GM12874 (cell line): ENCODE data around the gene DLEC1.

Experiments
- TF ChIP-seq, protein P1 (sequence below): IDR thresholded peaks from 2 replicates; pipeline ENCODE4 v1.5.1; 2011; ENCODE audit warnings: low read depth, mild to moderate bottlenecking, control low read depth, low read length, moderate library complexity; ENCODE audit not compliant: insufficient read depth

DLEC1 gene

DNA sequence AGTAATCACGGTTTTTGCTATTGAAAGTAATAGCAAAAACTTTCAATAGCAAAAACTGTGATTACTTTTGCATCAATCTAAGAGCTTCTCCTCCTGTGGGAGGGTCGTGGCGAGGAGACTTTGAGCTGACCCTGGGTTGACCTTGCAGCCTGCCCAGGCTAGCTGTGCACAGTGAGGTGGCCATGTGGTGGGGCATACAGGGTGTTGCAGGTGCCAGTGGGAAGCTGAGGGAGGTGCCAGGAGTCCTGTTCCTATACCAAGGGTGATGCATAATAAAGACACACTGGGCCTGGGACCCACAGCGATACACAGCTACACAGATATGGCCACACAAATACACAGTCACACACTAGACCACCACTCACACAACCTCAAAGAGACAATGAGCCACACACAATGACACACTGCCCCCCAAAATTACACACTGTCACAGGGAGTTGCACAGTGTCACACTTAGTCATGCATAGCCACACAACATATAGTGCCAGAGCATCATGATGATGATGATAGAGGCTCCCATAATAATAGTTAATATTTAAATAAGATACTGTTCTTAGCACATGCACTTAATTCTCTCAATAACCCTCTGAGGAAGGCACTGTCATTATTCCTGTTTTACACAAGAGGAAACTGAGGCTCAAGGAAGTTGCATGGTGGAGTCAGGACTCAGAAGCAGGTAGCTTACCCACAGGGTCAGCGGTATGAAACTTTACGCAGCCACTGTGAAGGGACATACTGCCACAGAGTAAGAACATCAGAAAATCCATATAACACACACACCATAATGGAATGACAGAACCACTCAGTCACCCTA, 15.9 kb upstream of the DLEC1 start:
- TF ChIP-seq, protein P1, sequence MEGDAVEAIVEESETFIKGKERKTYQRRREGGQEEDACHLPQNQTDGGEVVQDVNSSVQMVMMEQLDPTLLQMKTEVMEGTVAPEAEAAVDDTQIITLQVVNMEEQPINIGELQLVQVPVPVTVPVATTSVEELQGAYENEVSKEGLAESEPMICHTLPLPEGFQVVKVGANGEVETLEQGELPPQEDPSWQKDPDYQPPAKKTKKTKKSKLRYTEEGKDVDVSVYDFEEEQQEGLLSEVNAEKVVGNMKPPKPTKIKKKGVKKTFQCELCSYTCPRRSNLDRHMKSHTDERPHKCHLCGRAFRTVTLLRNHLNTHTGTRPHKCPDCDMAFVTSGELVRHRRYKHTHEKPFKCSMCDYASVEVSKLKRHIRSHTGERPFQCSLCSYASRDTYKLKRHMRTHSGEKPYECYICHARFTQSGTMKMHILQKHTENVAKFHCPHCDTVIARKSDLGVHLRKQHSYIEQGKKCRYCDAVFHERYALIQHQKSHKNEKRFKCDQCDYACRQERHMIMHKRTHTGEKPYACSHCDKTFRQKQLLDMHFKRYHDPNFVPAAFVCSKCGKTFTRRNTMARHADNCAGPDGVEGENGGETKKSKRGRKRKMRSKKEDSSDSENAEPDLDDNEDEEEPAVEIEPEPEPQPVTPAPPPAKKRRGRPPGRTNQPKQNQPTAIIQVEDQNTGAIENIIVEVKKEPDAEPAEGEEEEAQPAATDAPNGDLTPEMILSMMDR: no peak

DNA sequence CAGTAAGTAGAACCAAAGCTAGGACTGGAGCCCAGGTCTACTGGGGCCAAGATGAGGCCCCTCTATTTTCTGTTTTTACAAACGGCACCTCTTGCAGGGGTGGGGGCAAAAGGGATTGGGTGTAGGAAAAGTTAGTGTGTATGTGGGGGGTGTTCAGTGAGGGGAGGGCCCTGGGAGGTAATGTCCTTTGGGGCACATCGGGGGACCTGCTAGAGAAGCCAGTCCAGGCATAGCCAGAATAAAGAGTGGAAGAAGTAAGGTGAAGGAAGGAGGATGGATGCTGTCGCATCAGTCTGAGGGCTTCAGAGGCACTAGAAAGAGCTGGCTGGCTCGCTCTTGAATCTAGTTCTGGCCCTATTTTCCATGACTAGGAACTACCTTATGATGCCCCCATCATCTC, 12.2 kb upstream of the DLEC1 start:
- TF ChIP-seq, protein P1: no peak

DNA sequence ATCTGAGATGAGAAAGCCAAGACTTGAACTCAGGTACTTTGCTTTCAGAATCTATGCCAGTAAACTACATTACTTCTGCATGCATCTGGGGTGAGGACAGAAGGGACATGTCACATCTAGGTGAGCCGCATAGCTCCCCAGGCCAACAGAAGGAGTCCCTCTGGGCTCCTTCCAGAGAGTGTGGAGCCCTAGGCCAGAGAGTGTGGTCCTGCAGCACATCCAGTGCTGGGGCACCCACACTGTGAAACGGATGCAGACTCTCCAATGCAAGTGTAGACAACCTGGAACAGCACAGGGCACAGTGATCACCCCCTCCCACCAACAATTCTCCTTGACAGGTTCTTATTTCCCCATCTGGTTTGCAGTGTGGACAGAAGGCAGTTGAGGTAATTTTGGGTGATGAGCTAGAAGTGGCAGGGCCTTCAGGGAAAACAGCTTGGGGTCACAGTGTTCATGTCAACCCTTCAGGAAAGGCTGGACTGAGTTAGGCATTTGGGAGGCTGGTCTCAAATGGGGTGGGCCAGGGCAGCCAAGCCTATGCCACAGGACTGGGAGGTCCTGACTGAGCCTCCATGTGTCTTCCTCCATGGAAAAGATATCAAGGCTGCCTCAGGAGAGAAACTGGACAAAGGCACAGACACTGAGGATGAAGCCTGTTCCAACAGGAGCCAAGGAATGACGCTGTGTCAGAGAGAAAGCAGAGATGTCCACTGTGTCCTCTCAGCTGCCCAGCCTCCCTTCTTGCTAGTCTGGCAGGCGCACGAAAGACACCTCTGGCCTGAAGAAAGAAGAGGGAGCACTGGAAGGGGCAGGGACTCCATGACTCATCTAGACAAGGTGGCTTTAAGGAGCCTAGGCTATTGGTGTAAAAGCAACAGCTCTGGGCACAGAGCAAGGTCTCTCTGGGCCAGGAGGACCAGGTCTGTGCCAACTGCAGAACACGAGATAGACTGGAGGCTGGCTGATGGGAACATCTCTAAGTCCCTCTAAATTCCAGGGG, 11.2 kb upstream of the DLEC1 start:
- TF ChIP-seq, protein P1: no peak

DNA sequence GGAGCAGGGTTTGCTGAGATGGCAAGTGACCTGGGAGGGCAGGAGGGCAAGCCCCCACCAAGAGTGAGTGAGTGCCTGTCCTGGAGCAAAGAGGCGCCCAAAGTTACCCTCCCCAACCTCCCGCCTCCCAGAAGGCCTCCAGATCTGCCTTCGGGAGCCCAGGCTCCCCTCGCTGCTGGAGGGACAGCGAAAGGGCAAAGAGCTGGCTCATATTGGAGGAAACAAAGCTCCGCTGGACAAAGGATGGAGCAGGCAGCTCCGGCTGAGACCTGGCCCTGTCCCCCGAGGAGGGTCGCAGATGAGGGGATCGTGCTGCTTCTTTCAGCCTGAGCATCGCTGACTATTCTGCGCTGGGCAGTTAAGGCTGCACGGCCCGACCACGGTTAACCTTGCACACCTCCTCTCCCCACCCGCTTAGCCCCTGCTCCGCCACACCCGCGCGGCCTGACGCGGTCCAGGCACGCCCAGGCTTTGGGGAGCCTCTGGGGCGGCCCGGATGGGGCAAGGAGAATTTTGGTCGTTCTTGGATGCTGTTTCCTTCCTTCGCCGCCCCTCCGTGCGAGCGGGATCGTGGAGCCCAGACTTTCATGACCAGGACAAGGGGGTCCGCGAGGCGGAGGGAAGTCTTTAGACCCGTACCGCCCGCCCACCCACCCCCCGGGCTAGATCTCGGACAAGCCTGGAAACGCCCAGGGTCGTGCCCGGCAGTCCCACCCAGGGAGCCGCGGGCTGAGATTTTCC, 10.2 kb upstream of the DLEC1 start:
- TF ChIP-seq, protein P1: no peak

DNA sequence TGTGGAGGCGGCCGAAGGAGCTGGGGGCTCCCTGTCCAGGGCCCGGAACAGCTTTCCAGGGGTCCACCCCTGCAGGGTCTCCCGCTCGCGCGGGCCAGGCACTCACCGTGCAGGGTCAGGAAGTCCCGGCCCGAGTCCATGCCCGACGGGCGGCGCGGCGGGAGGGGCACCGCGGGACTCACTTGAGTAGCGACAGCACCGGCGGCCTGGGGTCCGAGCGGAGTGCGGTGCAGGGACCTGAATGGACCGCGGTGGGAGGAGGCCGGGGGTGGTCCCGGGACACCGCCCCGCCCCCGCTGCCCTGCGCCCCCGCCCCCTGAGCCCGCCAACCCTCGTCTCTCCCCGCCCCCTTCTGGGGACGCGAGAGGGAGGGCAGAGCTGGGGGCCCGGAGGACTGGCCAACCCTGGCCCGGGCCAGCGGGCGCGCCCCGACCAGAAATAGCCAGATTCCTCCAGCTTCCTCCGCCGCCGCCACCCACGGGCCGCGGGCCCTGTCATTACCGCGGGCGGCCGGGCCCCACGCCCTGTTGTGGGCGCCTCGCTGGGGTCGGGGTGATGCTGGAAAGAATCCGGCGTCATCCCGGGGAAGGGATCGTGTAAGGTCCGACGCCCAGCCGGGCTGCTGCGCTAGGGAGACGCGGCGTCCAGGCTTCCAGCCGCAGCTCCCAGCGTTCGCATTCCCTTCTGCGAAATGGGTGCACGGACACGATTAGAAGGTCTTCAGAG, 9.4 kb upstream of the DLEC1 start, which contains the start of gene PLCD1:
TSS of gene PLCD1 (minus strand) at position 243 of the 726 bp plus-strand sequence. CDS start at position 140, 103 bp downstream.
- TF ChIP-seq, protein P1: no peak

DNA sequence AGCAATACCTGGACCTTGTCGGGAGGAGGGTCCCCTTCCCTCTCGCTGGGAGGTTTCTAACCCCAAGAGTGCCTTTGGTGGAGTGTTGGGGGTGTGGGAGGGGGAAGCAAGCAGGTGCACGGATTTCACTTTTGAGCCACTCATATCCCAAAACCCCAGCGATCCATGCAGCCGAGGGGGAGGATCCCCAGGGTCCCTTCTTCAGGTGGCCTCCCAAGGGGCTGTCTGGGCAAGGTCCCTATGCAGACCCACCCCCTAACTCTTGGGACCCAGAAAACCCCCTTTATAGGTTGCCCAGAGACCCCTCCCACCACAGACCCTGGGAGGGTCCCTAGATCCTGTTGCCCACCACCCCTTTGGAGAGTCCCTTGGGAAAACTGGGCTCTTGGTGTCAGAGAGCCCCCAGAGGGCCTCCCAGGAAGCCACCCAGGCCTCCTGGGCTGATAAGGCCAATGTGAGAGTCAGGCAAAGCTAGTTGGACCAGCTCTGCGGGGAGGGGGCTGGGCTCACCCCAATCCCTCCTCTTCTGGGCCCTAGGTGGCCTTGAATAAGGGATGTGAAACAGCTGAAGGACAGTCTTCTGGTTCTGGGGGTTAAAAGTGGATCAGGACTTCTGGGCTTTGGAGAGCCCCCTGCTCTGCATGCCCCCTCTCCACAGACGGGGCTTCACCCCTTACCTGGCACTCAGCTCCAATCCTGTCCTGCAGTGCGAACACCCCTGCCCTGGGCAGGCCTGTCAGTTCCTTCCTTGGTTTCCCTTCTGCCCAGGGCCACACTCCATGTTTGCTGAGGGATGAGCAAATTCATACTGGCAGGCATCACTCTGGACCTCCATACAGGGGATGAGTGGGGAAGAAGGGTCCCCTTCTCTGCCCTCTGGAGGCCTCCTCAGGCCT, 8.6 kb upstream of the DLEC1 start:
- TF ChIP-seq, protein P1: no peak
